Keratinocyte (primary cell): ENCODE results near the gene ZNF786.

ENCODE experiments used
- EZH2 ChIP-seq: IDR thresholded peaks from one replicate; pipeline ENCODE4 v1.6.1; 2012; ENCODE audit warnings: inconsistent platforms, mild to moderate bottlenecking, low read length, moderate library complexity
- TF ChIP-seq, protein P1 (sequence below), 3 experiments: IDR thresholded peaks in 1 of 3; conservative IDR thresholded peaks in 1 of 3; optimal IDR thresholded peaks in 1 of 3; 2 replicates in 2 of 3; 3 replicates in 1 of 3; pipeline versions ENCODE3 to v1.5.1; 2011; ENCODE audit warnings: low read length in 3 of 3, mild to moderate bottlenecking in 3 of 3, moderate library complexity in 2 of 3, control low read depth in 1 of 3, inconsistent platforms in 1 of 3; ENCODE audit not compliant: insufficient read depth in 2 of 3; ENCODE audit errors: extremely low read depth in 1 of 3

DNA sequence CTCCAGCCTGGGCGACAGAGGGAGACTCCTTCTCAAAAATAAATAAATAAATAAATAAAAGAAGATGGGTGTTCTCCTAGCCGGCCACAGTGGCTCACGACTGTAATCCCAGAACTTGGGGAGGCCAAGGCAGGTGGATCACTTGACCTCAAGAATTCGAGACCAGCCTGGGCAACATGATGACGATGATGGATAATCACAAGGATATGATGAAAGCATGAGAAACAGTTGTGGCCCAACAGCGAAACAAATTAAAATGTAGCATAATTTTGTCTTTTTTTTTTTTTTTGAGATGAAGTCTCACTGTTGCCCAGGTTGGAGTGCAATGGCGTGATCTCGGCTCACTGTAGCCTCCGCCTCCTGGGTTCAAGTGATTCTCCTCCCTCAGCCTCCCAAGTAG lies 12.9 kb downstream of the ZNF786 start:
- TF ChIP-seq, protein P1, sequence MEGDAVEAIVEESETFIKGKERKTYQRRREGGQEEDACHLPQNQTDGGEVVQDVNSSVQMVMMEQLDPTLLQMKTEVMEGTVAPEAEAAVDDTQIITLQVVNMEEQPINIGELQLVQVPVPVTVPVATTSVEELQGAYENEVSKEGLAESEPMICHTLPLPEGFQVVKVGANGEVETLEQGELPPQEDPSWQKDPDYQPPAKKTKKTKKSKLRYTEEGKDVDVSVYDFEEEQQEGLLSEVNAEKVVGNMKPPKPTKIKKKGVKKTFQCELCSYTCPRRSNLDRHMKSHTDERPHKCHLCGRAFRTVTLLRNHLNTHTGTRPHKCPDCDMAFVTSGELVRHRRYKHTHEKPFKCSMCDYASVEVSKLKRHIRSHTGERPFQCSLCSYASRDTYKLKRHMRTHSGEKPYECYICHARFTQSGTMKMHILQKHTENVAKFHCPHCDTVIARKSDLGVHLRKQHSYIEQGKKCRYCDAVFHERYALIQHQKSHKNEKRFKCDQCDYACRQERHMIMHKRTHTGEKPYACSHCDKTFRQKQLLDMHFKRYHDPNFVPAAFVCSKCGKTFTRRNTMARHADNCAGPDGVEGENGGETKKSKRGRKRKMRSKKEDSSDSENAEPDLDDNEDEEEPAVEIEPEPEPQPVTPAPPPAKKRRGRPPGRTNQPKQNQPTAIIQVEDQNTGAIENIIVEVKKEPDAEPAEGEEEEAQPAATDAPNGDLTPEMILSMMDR (optimal IDR thresholded peaks at IDR 0.05 in 1 of 3, IDR thresholded peaks at IDR 0.05 in 1 of 3, conservative IDR thresholded peaks at IDR 0.05 in 1 of 3; ENCODE audit: extremely low read depth in 1 of 3, insufficient read depth in 2 of 3, low read length in 3 of 3) = no peak
- no peak for TF ChIP-seq EZH2
